PC-3 (cell line): ENCODE data around the gene RIC1.

Source experiments
- EZH2 ChIP-seq: fragments of 300-600 bp; sonication (generic); IDR thresholded peaks from one replicate; pipeline ENCODE4 v1.6.1; 2017; ENCODE audit warnings: antibody characterized with exemption, mild to moderate bottlenecking, low read length; ENCODE audit not compliant: unreplicated experiment
- TF ChIP-seq, protein P1 (sequence below): fragments of 300-600 bp; sonication (generic); conservative IDR thresholded peaks from 2 replicates; pipeline ENCODE4 v1.5.1; 2017; ENCODE audit warnings: antibody characterized with exemption, low read depth, mild to moderate bottlenecking, low read length

GRCh38 chr9:5762421-5762820 lies 133.5 kb downstream of the RIC1 start:
- TF ChIP-seq EZH2, result no peak
- TF ChIP-seq, protein P1, sequence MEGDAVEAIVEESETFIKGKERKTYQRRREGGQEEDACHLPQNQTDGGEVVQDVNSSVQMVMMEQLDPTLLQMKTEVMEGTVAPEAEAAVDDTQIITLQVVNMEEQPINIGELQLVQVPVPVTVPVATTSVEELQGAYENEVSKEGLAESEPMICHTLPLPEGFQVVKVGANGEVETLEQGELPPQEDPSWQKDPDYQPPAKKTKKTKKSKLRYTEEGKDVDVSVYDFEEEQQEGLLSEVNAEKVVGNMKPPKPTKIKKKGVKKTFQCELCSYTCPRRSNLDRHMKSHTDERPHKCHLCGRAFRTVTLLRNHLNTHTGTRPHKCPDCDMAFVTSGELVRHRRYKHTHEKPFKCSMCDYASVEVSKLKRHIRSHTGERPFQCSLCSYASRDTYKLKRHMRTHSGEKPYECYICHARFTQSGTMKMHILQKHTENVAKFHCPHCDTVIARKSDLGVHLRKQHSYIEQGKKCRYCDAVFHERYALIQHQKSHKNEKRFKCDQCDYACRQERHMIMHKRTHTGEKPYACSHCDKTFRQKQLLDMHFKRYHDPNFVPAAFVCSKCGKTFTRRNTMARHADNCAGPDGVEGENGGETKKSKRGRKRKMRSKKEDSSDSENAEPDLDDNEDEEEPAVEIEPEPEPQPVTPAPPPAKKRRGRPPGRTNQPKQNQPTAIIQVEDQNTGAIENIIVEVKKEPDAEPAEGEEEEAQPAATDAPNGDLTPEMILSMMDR, result no peak
